Transverse colon (tissue), 4 donors: ENCODE results near the gene IL17RE. TPM values are rescaled to one million over a fixed set of nuclear protein-coding genes. Genes with fewer than 3 reads are reported as not detected.

ENCODE experiments used
- DNase-seq: peaks from one replicate; pipeline ENCODE4 v3.0.0-alpha.2; 2019
- H3K27ac ChIP-seq, 4 donors: fragments of 200-600 bp; sonication (generic); 2 replicates each; pipeline ENCODE4 v1.5.1; 2016 to 2018; ENCODE audit warnings: inconsistent platforms in 4 of 4
- H3K27me3 ChIP-seq: fragments of 200-600 bp; sonication (generic); 2 replicates; pipeline ENCODE4 v1.5.1; 2017; ENCODE audit warnings: inconsistent platforms
- H3K36me3 ChIP-seq, 4 donors: fragments of 200-600 bp; sonication (generic); 2 replicates each; pipeline ENCODE4 v1.5.1; 2017 to 2019; ENCODE audit warnings: inconsistent platforms in 4 of 4
- H3K4me1 ChIP-seq, 4 donors: fragments of 200-600 bp; sonication (generic); 2 replicates each; pipeline ENCODE4 v1.5.1; 2017 to 2020; ENCODE audit warnings: inconsistent platforms in 4 of 4
- H3K4me3 ChIP-seq, 4 donors: fragments of 200-600 bp; sonication (generic); 1 replicate in 1 of 4; 2 replicates in 3 of 4; pipeline versions ENCODE4 v1.5.1 to v1.6.1; 2017 to 2019; ENCODE audit warnings: inconsistent platforms in 4 of 4
- H3K9me3 ChIP-seq, 2 donors: fragments of 200-600 bp; sonication (generic); 2 replicates each; pipeline ENCODE4 v1.5.1; 2017 to 2019; ENCODE audit warnings: inconsistent platforms in 2 of 2
- EP300 ChIP-seq: sonication (generic); formaldehyde crosslinking; IDR thresholded peaks from one replicate; pipeline ENCODE4 v1.6.1; 2017; ENCODE audit warnings: antibody characterized with exemption, low read depth
- POLR2A ChIP-seq: fragments of 450-650 bp; IDR thresholded peaks from one replicate; pipeline ENCODE4 v1.6.1; 2016; ENCODE audit warnings: antibody characterized with exemption, mild to moderate bottlenecking, moderate library complexity
- POLR2AphosphoS5 ChIP-seq, 3 donors: sonication (generic); formaldehyde crosslinking; IDR thresholded peaks; one replicate each; pipeline ENCODE4 v1.6.1; 2016; ENCODE audit warnings: antibody characterized with exemption in 3 of 3
- WGBS, 2 donors: methylation state at CpG; one replicate each; pipeline ENCODE4 v1.1.5; 2018; ENCODE audit warnings: low coverage in 1 of 2; 5-methylcytosine and 5-hydroxymethylcytosine counted together
- in situ Hi-C, 4 donors: fragments of 200-750 bp; cut with MboI; loops; one replicate each; pipeline versions ENCODE4 v1.15.0 to v1.15.1; 2017; ENCODE audit warnings: low sequenced_read_pairs in 3 of 4, low pct_ligation_motif_present in 1 of 4, low pct_unique_long_range_greater_than_20kb in 1 of 4
- intact Hi-C: fragments of 100-400 bp; cut with DNase I; formaldehyde crosslinking; loops from one replicate; pipeline ENCODE4 v1.15.1; 2023; ENCODE audit warnings: low total_unique reads
- total RNA-seq, 4 donors: library from RNA; depleted of rRNA; stranded (reverse); fragments of >200 nt; gene quantifications; one replicate each; pipeline ENCODE4 v1.1.0, GENCODE V29; 2016
- TF ChIP-seq, protein P1 (sequence below), 5 experiments: fragments of 200-600 bp in 3 of 5; fragments of 450-650 bp in 2 of 5; sonication (generic) in 3 of 5; IDR thresholded peaks; 1 replicate in 2 of 5; 2 replicates in 3 of 5; pipeline ENCODE4 v1.5.1; 2016 to 2017; ENCODE audit warnings: antibody characterized with exemption in 5 of 5, inconsistent platforms in 3 of 5, mild to moderate bottlenecking in 2 of 5, moderate library complexity in 1 of 5

Gene IL17RE
- total RNA-seq, 4 donors from 2014 or later = 81.5 to 178 (median 108) TPM

DNA sequence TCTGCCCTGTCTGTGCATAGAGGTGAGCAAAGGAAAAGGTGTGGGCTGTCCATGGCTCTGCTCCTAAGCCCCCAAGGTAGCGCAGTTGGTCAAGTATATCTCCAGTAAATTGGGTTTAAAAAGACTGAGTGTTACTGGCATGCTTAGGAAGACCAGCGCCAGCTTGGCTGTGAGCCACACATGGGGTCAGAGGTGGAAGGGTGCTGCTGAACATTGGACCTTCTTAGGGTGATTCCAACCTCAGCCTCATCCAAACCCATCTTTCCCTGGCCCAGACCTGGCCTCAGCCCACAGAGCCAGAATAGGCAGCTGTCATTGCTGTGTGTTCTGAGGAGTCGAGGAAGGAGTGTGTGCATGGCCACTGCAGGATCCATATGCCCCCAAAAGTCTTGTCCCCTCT is 5.6 kb downstream of the IL17RE start:
- no peak overlapping the region for H3K27ac ChIP-seq
- H3K4me1 ChIP-seq = peaks cover 0 to 9% (median 4%) of the 10 kb centered on the region in 4 donors
- H3K4me3 ChIP-seq = no peak overlapping the region
- no peak for TF ChIP-seq POLR2AphosphoS5 (IDR thresholded peaks at IDR 0.05)
- intact Hi-C loops (no loop called here), in situ Hi-C loops (no loop called here)
- no peaks in the 10 kb centered on the region for H3K9me3 ChIP-seq
- H3K27me3 ChIP-seq = no peaks in the 10 kb centered on the region
- 80 to 83% methylated on average over 1 to 3 of the region's 3 CpGs for WGBS, 2 donors
- H3K36me3 ChIP-seq = peaks cover 0 to 6% (median 0%) of the 10 kb centered on the region in 4 donors
- no peak for DNase-seq

DNA sequence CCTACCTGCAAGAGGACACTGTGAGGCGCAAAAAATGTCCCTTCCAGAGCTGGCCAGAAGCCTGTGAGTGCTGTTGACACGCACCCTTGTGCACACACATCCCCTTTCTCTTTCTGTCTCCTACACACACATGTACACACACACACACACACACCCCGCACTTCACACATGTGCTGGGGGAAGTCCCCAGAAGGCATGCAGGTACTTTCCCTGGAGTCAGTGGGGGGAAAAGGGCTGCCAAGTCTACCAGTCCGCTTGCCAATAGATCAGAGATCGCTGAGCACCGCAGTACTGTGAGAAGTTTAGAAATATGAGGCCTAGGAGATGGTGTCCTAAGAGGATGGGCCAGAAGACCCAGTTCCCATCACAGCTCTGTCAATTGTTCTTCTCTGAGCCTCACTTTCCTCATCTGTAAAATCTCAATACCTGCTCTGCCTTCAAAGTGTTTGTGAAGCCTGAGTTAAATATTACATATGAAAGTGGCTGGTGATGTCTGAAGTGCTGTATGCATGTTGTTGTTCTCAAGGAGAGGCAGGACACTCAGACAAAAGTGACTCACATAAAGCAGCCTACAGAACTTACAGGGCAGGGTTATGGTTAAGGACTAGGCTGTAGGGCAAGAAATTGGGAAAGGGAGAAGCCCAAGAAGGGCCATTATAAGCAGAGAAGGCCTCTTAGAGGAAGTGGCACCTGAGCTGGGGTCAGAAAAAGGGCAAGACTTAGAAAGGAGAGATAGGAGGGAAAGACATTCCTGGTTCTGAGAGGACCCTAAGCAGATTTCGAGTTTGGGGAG is 6.8 kb downstream of the IL17RE start:
- no peak for TF ChIP-seq POLR2AphosphoS5 (IDR thresholded peaks at IDR 0.05)
- TF ChIP-seq POLR2A = no peak
- TF ChIP-seq EP300 = no peak
- TF ChIP-seq, protein P1, sequence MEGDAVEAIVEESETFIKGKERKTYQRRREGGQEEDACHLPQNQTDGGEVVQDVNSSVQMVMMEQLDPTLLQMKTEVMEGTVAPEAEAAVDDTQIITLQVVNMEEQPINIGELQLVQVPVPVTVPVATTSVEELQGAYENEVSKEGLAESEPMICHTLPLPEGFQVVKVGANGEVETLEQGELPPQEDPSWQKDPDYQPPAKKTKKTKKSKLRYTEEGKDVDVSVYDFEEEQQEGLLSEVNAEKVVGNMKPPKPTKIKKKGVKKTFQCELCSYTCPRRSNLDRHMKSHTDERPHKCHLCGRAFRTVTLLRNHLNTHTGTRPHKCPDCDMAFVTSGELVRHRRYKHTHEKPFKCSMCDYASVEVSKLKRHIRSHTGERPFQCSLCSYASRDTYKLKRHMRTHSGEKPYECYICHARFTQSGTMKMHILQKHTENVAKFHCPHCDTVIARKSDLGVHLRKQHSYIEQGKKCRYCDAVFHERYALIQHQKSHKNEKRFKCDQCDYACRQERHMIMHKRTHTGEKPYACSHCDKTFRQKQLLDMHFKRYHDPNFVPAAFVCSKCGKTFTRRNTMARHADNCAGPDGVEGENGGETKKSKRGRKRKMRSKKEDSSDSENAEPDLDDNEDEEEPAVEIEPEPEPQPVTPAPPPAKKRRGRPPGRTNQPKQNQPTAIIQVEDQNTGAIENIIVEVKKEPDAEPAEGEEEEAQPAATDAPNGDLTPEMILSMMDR (IDR thresholded peaks at IDR 0.05) = no peak
- peaks cover 3 to 13% (median 6%) of the 10 kb centered on the region in 4 donors for H3K4me1 ChIP-seq
- H3K27ac ChIP-seq = no peak overlapping the region
- peaks cover 0 to 6% (median 0%) of the 10 kb centered on the region in 4 donors for H3K36me3 ChIP-seq
- intact Hi-C loops = loop anchor here (10.0 kb wide), 1 partner anchor 65 kb away; the partner anchor contains the start of gene RPUSD3
- 56 to 91% methylated on average over 1 to 7 of the region's 7 CpGs for WGBS, 2 donors
- in situ Hi-C loops = no loop called here
- H3K27me3 ChIP-seq = no peaks in the 10 kb centered on the region
- no peak overlapping the region for H3K4me3 ChIP-seq
- DNase-seq = no peak
- no peaks in the 10 kb centered on the region for H3K9me3 ChIP-seq

DNA sequence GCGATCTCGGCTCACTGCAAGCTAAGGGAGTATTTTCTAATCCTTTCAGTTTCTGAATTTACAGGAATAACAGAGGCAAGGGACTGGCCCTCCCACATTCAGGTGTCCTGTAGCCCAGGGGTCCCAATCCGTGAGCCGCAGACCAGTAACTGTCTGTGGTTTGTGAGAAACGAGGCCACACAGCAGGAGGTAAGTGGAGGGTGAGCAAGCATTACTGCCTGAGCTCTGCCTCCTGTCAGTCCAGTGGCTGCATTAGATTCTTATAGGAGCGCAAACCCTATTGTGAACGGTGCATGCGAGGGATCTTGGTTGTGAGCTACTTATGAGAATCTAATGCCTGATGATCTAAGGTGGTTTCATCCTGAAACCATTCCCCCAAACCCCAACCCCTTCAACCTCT is 9.2 kb downstream of the IL17RE start:
- 80 to 95% methylated on average over 4 to 8 of the region's 8 CpGs for WGBS, 2 donors
- H3K27ac ChIP-seq = no peak overlapping the region
- H3K36me3 ChIP-seq = peaks cover 0 to 2% (median 0%) of the 10 kb centered on the region in 4 donors
- no peaks in the 10 kb centered on the region for H3K9me3 ChIP-seq
- in situ Hi-C loops (no loop called here), intact Hi-C loops (loop anchor here (10.0 kb wide), 1 partner anchor 67 kb away; the partner anchor contains the start of gene RPUSD3)
- no peak for DNase-seq
- H3K27me3 ChIP-seq = no peaks in the 10 kb centered on the region
- peaks cover 13 to 31% (median 26%) of the 10 kb centered on the region in 4 donors for H3K4me1 ChIP-seq
- H3K4me3 ChIP-seq = no peak overlapping the region
- no peak for TF ChIP-seq POLR2AphosphoS5 (IDR thresholded peaks at IDR 0.05)
- no peak for TF ChIP-seq POLR2A
- TF ChIP-seq, protein P1 (IDR thresholded peaks at IDR 0.05) = no peak
- TF ChIP-seq EP300 = no peak

DNA sequence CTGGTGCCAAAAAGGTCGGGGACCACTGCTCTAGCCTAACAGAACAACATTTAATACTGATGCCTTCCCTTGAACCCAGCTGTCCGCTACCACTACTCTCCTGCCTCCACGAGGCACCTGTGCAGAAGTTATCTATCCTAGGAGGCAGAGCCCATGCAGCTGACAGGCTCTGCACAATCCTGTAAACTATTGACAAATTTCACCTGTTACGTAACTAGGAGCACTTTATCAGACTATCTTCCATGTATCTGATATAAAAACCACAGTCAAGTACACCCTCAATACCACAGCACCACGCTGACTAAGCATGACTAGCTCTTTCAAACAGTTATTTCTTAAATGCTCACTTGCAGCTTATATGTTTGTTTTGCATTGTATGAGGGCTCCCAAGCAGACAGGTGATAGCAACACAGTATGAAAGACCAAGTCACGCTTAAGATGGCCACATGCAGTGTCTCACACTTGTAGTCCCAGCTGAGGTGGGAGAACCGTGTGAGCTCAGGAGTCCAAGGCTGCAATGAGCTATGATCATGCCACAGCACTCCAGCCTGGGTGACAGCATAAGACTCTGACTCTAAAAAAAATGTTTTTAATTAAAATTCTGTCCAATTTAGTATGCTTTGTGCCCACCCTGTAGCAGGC is 9.8 kb downstream of the IL17RE start:
- intact Hi-C loops = loop anchor here (10.0 kb wide), 1 partner anchor 68 kb away; the partner anchor contains the start of gene RPUSD3
- no peaks in the 10 kb centered on the region for H3K36me3 ChIP-seq
- TF ChIP-seq POLR2AphosphoS5 (IDR thresholded peaks at IDR 0.05) (no peak), POLR2A (no peak), EP300 (no peak)
- TF ChIP-seq, protein P1 (IDR thresholded peaks at IDR 0.05) = no peak
- no peaks in the 10 kb centered on the region for H3K9me3 ChIP-seq
- H3K27ac ChIP-seq = no peak overlapping the region
- DNase-seq = no peak
- in situ Hi-C loops = no loop called here
- WGBS, 2 donors = 76% methylated on average over 5 to 7 of the region's 7 CpGs
- H3K4me3 ChIP-seq = no peak overlapping the region
- peaks cover 15 to 36% (median 30%) of the 10 kb centered on the region in 4 donors for H3K4me1 ChIP-seq
- H3K27me3 ChIP-seq = no peaks in the 10 kb centered on the region
